ENCODE data around the gene TGFBR3L.

- TF ChIP-seq, protein P1, sequence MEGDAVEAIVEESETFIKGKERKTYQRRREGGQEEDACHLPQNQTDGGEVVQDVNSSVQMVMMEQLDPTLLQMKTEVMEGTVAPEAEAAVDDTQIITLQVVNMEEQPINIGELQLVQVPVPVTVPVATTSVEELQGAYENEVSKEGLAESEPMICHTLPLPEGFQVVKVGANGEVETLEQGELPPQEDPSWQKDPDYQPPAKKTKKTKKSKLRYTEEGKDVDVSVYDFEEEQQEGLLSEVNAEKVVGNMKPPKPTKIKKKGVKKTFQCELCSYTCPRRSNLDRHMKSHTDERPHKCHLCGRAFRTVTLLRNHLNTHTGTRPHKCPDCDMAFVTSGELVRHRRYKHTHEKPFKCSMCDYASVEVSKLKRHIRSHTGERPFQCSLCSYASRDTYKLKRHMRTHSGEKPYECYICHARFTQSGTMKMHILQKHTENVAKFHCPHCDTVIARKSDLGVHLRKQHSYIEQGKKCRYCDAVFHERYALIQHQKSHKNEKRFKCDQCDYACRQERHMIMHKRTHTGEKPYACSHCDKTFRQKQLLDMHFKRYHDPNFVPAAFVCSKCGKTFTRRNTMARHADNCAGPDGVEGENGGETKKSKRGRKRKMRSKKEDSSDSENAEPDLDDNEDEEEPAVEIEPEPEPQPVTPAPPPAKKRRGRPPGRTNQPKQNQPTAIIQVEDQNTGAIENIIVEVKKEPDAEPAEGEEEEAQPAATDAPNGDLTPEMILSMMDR (conservative IDR thresholded peaks at IDR 0.05): no peak
- no peak for TF ChIP-seq ZFX (IDR thresholded peaks at IDR 0.05)
Observed at GRCh38 chr19:7909471-7910067, 5.1 kb upstream of the TGFBR3L start.

Measured in C4-2B (cell line).